Body of pancreas (tissue), 4 donors: ENCODE results near the gene VSIG2.

Experiments
- POLR2A ChIP-seq, 3 donors: fragments of 450-650 bp; IDR thresholded peaks; one replicate each; pipeline ENCODE4 v1.6.1; 2016; ENCODE audit warnings: antibody characterized with exemption in 3 of 3, mild to moderate bottlenecking in 2 of 3
- TF ChIP-seq, protein P1 (sequence below), 7 experiments: fragments of 450-650 bp in 4 of 7; fragments of 200-600 bp in 3 of 7; sonication (generic) in 3 of 7; IDR thresholded peaks; one replicate each; pipeline ENCODE4 v1.5.1; 2016 to 2019; ENCODE audit warnings: antibody characterized with exemption in 7 of 7

DNA sequence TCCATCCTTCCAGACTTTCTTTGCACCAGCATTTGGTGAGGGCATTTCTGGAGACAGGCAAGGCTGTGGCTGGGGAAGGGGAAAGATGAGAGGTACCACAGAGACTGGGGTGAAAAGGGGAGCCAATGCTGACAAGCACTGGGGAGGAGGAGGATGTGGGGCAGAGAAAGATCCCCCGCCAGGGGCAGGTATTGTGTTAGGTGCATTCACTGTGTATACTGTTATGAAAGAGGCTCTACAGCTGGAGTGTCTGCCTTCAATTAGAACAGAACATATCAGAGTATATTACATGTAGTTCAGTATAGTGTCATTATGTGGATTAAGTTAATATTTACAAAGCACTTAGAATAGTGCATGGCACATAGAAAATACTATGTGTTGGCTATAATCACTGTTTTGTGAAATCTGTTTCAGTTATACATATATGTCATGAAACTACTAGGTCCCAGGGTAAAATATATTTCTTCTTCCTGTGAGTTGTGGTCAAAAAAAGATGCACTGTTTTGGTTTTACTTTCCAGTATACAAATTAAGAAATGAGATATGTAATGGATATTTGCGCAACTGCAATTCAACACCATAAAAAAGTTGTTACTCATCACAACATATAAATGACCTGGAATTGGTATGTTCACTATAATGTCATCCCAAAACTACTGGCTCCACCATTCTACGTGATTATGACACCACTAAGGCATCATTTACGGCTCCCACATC lies 39.7 kb upstream of the VSIG2 start:
- no peak for TF ChIP-seq POLR2A (IDR thresholded peaks at IDR 0.05)
- TF ChIP-seq, protein P1, sequence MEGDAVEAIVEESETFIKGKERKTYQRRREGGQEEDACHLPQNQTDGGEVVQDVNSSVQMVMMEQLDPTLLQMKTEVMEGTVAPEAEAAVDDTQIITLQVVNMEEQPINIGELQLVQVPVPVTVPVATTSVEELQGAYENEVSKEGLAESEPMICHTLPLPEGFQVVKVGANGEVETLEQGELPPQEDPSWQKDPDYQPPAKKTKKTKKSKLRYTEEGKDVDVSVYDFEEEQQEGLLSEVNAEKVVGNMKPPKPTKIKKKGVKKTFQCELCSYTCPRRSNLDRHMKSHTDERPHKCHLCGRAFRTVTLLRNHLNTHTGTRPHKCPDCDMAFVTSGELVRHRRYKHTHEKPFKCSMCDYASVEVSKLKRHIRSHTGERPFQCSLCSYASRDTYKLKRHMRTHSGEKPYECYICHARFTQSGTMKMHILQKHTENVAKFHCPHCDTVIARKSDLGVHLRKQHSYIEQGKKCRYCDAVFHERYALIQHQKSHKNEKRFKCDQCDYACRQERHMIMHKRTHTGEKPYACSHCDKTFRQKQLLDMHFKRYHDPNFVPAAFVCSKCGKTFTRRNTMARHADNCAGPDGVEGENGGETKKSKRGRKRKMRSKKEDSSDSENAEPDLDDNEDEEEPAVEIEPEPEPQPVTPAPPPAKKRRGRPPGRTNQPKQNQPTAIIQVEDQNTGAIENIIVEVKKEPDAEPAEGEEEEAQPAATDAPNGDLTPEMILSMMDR (IDR thresholded peaks at IDR 0.05) = no peak
